Tibial artery (tissue), 4 donors: Measurements from ENCODE around the gene PLSCR4.
A peak's percentile ranks its signal among the peaks of the same experiment; 100 is the strongest.
"Not testable (repeated sequence)": the region's sequence is repeated elsewhere in the genome, so short reads cannot be mapped to it uniquely, and the experiment has no call there.

Source experiments
- DNase-seq, 2 donors: peaks; one replicate each; pipeline ENCODE4 v3.0.0-alpha.2; 2019
- H3K27ac ChIP-seq, 2 donors: fragments of 200-600 bp; sonication (generic) in 1 of 2; 1 replicate in 1 of 2; 2 replicates in 1 of 2; pipeline ENCODE4 v1.5.1; 2018 to 2019; ENCODE audit warnings: mild to moderate bottlenecking in 1 of 2
- H3K27me3 ChIP-seq, 2 donors: fragments of 200-600 bp; sonication (generic) in 1 of 2; one replicate each; pipeline versions ENCODE4 v1.5.1 to v1.6.0; 2016 to 2019
- H3K36me3 ChIP-seq, 3 donors: fragments of 200-600 bp; sonication (generic) in 2 of 3; one replicate each; pipeline ENCODE4 v1.5.1; 2016 to 2019; ENCODE audit warnings: mild to moderate bottlenecking in 2 of 3
- H3K4me1 ChIP-seq, 4 donors: fragments of 200-600 bp; sonication (generic) in 2 of 4; 1 replicate in 3 of 4; 2 replicates in 1 of 4; pipeline ENCODE4 v1.5.1; 2016 to 2019
- H3K4me3 ChIP-seq, 2 donors: fragments of 200-600 bp; sonication (generic) in 1 of 2; 1 replicate in 1 of 2; 2 replicates in 1 of 2; pipeline ENCODE4 v1.5.1; 2018 to 2019; ENCODE audit warnings: mild to moderate bottlenecking in 2 of 2
- H3K9me3 ChIP-seq, 3 donors: fragments of 200-600 bp; sonication (generic) in 1 of 3; one replicate each; pipeline ENCODE4 v1.5.1; 2016 to 2019
- CTCF ChIP-seq, 2 experiments: fragments of 200-600 bp in 1 of 2; fragments of 450-650 bp in 1 of 2; IDR thresholded peaks; one replicate each; pipeline ENCODE4 v1.5.1; 2017 to 2019; ENCODE audit warnings: antibody characterized with exemption in 2 of 2, mild to moderate bottlenecking in 1 of 2, moderate library complexity in 1 of 2
- intact Hi-C: fragments of 100-400 bp; cut with DNase I; formaldehyde crosslinking; loops from one replicate; pipeline ENCODE4 v1.15.0; 2023; ENCODE audit warnings: low total_unique reads

The PLSCR4 gene

GRCh38 chr3:146250449-146251382 lies at the start of gene PLSCR4:
TSS of gene PLSCR4 (minus strand) at chr3:146251105. CDS start at chr3:146222071, 29,034 bp downstream.
- intact Hi-C loops = no loop called here

DNA sequence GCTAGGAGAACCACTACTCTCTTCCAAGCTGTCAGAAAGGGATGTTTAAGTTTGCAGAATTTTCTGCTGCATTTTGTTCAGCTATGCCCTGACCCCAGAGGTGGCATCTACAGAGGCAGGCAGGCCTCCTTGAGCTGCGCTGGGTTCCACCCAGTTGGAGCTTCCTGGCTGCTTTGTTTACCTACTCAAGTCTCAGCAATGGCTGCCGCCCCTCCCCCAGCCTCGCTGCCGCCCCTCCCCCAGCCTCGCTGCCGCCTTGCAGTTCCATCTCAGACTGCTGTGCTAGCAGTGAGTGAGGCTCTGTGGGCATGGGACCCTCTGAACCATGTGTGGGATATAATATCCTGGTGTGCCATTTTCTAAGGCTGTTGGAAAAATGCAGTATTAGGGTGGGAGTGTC lies 42.5 kb upstream of the PLSCR4 start:
- H3K27me3 ChIP-seq, H3K9me3 ChIP-seq, DNase-seq, intact Hi-C loops, H3K4me3 ChIP-seq, H3K4me1 ChIP-seq, H3K36me3 ChIP-seq, H3K27ac ChIP-seq: not testable (repeated sequence)

More at GRCh38 chr3:146250449-146251382, at the start of gene PLSCR4:
- peaks cover 0 to 36% (median 0%) of the 10 kb centered on the region in 4 donors for H3K4me1 ChIP-seq
- H3K27ac ChIP-seq = peak within 1 kb of the TSS; percentile 89 to 98
- peak; percentile 72 to 88 for DNase-seq
- no peaks in the 10 kb centered on the region for H3K27me3 ChIP-seq
- H3K36me3 ChIP-seq = no peaks in the 10 kb centered on the region
- H3K4me3 ChIP-seq = peak within 1 kb of the TSS; percentile 86 to 95
- peaks cover 0 to 5% (median 0%) of the 10 kb centered on the region in 3 donors for H3K9me3 ChIP-seq
- no peak for TF ChIP-seq CTCF (IDR thresholded peaks at IDR 0.05)

GRCh38 chr3:146283781-146284445 lies 33.0 kb upstream of the PLSCR4 start:
- no peak for TF ChIP-seq CTCF (IDR thresholded peaks at IDR 0.05)
- Histone ChIP-seq H3K27ac (no peak overlapping the region), H3K9me3 (no peaks in the 10 kb centered on the region), H3K27me3 (no peaks in the 10 kb centered on the region), H3K36me3 (no peaks in the 10 kb centered on the region), H3K4me3 (no peak overlapping the region), H3K4me1 (peaks cover 0 to 23% (median 4%) of the 10 kb centered on the region in 4 donors)
- intact Hi-C loops = no loop called here
- no peak for DNase-seq

GRCh38 chr3:146280864-146281263 lies 30.0 kb upstream of the PLSCR4 start:
- Histone ChIP-seq H3K36me3 (no peaks in the 10 kb centered on the region), H3K4me3 (no peak overlapping the region), H3K4me1 (peaks cover 0 to 42% (median 14%) of the 10 kb centered on the region in 4 donors), H3K27ac (no peak overlapping the region), H3K9me3 (no peaks in the 10 kb centered on the region), H3K27me3 (no peaks in the 10 kb centered on the region)
- intact Hi-C loops = no loop called here
- no peak for TF ChIP-seq CTCF (IDR thresholded peaks at IDR 0.05)
- no peak for DNase-seq

- no peak overlapping the region for H3K4me3 ChIP-seq
- DNase-seq = no peak
- no peak for TF ChIP-seq CTCF (IDR thresholded peaks at IDR 0.05)
- no peaks in the 10 kb centered on the region for H3K9me3 ChIP-seq
- intact Hi-C loops = no loop called here
- no peaks in the 10 kb centered on the region for H3K36me3 ChIP-seq
- peaks cover 0 to 49% (median 16%) of the 10 kb centered on the region in 4 donors for H3K4me1 ChIP-seq
- H3K27ac ChIP-seq = no peak overlapping the region
- no peaks in the 10 kb centered on the region for H3K27me3 ChIP-seq
Observed at GRCh38 chr3:146279951-146280350, 29.0 kb upstream of the PLSCR4 start.

DNA sequence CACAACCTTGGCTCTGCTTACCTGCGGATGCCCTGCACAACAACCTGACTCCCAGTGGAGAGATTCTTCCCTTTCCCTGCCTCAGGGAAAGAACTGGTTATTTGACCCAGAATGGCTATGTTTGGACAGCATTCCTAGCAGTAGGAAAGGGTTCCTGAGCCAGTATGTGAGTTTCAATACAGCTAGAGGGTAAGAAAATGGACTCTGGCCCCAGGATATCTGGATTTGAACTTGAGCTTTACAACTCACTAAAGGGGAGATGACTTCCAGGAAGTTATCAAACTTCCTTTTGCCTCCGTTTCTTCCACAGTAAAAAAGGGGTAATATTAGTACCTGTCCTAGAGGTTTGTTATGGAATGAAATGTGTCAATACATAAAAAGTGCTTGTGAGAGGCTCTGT lies 28.1 kb upstream of the PLSCR4 start:
- no peaks in the 10 kb centered on the region for H3K9me3 ChIP-seq
- TF ChIP-seq CTCF (IDR thresholded peaks at IDR 0.05) = no peak
- no peaks in the 10 kb centered on the region for H3K27me3 ChIP-seq
- H3K27ac ChIP-seq = peak overlapping the region in 1 of 2 donors; percentile 5
- no peak for DNase-seq
- H3K4me3 ChIP-seq = no peak overlapping the region
- intact Hi-C loops = no loop called here
- no peaks in the 10 kb centered on the region for H3K36me3 ChIP-seq
- peaks cover 0 to 58% (median 23%) of the 10 kb centered on the region in 4 donors for H3K4me1 ChIP-seq
